SU-DHL-6 (cell line): ENCODE data around the gene PKD1.

Experiments used
- EZH2phosphoT487 ChIP-seq: fragments of 200-600 bp; sonication (generic), shearing (Covaris generic); conservative IDR thresholded peaks from 2 replicates; pipeline ENCODE4 v1.6.1; 2018; ENCODE audit warnings: mild to moderate bottlenecking, antibody characterized with exemption, low read length, moderate library complexity, mixed read lengths
- TF ChIP-seq, protein P1 (sequence below): fragments of 200-600 bp; sonication (generic); IDR thresholded peaks from one replicate; pipeline ENCODE4 v1.5.1; 2017; ENCODE audit warnings: antibody characterized with exemption, mild to moderate bottlenecking, low read length, moderate library complexity; ENCODE audit not compliant: insufficient read depth, poor library complexity, severe bottlenecking

DNA sequence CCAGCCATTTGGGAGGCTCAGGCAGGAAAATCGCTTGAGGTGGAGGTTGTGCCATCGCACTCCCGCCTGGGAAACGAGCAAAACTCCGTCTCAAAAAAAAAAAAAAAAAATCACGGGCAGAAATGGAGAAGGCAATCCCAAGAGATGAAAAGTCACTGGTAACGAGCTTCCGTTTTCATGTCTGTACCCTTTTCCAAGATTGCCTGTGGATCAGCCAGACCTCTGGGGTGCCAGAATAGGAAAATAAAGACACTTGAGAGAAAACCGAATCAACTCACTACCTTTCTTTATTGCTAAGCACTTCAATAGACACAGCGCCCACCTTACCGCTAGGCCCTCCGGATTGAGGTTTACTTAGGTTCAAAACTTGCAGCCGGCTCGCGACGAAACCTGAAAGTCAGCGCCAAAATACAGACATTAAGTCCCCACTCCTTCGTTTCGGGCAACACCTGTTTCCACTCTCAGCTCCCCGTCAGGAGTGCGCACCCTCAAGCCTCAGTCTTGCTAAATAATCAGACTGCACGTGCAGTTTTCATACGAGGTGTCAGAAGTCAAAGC is 18.9 kb upstream of the PKD1 start:
- TF ChIP-seq, protein P1, sequence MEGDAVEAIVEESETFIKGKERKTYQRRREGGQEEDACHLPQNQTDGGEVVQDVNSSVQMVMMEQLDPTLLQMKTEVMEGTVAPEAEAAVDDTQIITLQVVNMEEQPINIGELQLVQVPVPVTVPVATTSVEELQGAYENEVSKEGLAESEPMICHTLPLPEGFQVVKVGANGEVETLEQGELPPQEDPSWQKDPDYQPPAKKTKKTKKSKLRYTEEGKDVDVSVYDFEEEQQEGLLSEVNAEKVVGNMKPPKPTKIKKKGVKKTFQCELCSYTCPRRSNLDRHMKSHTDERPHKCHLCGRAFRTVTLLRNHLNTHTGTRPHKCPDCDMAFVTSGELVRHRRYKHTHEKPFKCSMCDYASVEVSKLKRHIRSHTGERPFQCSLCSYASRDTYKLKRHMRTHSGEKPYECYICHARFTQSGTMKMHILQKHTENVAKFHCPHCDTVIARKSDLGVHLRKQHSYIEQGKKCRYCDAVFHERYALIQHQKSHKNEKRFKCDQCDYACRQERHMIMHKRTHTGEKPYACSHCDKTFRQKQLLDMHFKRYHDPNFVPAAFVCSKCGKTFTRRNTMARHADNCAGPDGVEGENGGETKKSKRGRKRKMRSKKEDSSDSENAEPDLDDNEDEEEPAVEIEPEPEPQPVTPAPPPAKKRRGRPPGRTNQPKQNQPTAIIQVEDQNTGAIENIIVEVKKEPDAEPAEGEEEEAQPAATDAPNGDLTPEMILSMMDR: no peak
- no peak for TF ChIP-seq EZH2phosphoT487
